ENCODE results near the gene PTBP3. TPM values are rescaled to one million over a fixed set of nuclear protein-coding genes. Genes with fewer than 3 reads are reported as not detected.

Gene PTBP3
- total RNA-seq, 1 donor from 2014 or later: 165 TPM

- no peak for ATAC-seq
These were observed 22.0 kb upstream of the PTBP3 start for GRCh38 chr9:112355427-112355897.

- ATAC-seq: no peak
These were observed 20.8 kb upstream of the PTBP3 start for GRCh38 chr9:112354081-112354743.

- ATAC-seq: no peak
These were observed 18.8 kb upstream of the PTBP3 start for GRCh38 chr9:112352209-112352608.

- no peak for ATAC-seq
These were observed 17.8 kb upstream of the PTBP3 start for GRCh38 chr9:112351184-112351583.

GRCh38 chr9:112349008-112349333 is 15.6 kb upstream of the PTBP3 start:
- ATAC-seq: peak; percentile 56

- peak; percentile 82 for ATAC-seq
These were observed 15.0 kb upstream of the PTBP3 start for GRCh38 chr9:112348257-112349007.

- no peak for ATAC-seq
These were observed 8.3 kb upstream of the PTBP3 start for GRCh38 chr9:112341730-112342129.

- no peak for ATAC-seq
These were observed 6.5 kb upstream of the PTBP3 start for GRCh38 chr9:112339886-112340285.

GRCh38 chr9:112338561-112338960 is 5.1 kb upstream of the PTBP3 start:
- ATAC-seq: peak; percentile 77

GRCh38 chr9:112337547-112337946 is 4.1 kb upstream of the PTBP3 start:
- ATAC-seq: no peak

- ATAC-seq: no peak
These were observed 1.0 kb upstream of the PTBP3 start for GRCh38 chr9:112334432-112334841.

- peak; percentile 94 for ATAC-seq
These were observed 416 bp upstream of the PTBP3 start for GRCh38 chr9:112333639-112334431.

- ATAC-seq: no peak
These were observed 794 bp downstream of the PTBP3 start for GRCh38 chr9:112332674-112332976.

GRCh38 chr9:112332214-112332613 is 1.2 kb downstream of the PTBP3 start:
- no peak for ATAC-seq

GRCh38 chr9:112331674-112331952 is 1.8 kb downstream of the PTBP3 start:
- ATAC-seq: no peak

- ATAC-seq: no peak
These were observed 4.9 kb downstream of the PTBP3 start for GRCh38 chr9:112328545-112328944.

GRCh38 chr9:112327718-112328450 is 5.5 kb downstream of the PTBP3 start:
- ATAC-seq: peak; percentile 23

GRCh38 chr9:112326194-112326593 is 7.2 kb downstream of the PTBP3 start:
- no peak for ATAC-seq

- ATAC-seq: peak; percentile 67
These were observed 7.8 kb downstream of the PTBP3 start for GRCh38 chr9:112325600-112325999.

- ATAC-seq: peak; percentile 56
These were observed 8.3 kb downstream of the PTBP3 start for GRCh38 chr9:112325127-112325526.

GRCh38 chr9:112323378-112323854 is 10.0 kb downstream of the PTBP3 start:
- no peak for ATAC-seq

- ATAC-seq: no peak
These were observed 10.6 kb downstream of the PTBP3 start for GRCh38 chr9:112322701-112323377.

Measured in esophagus mucosa (tissue), 1 donor.